Activated CD4-positive, CD25-positive, alpha-beta regulatory T cell treated with anti-CD3 and anti-CD28 coated beads, Interleukin-2, amount 50 U/mL, for 16 hours (primary cell): ENCODE data around the gene GUCY1A1.

Experiments used
- DNase-seq: peaks from one replicate; pipeline ENCODE4 v3.0.0-alpha.2; 2020; ENCODE audit warnings: low read depth, low spot score

The GUCY1A1 gene

GRCh38 chr4:155738548-155738947 is 71.9 kb downstream of the GUCY1A1 start:
- DNase-seq, result no peak

- no peak for DNase-seq
Measured at GRCh38 chr4:155741546-155741945, 74.9 kb downstream of the GUCY1A1 start.

GRCh38 chr4:155742310-155743015 is 75.8 kb downstream of the GUCY1A1 start:
- no peak for DNase-seq

- no peak for DNase-seq
Measured at GRCh38 chr4:155745984-155746383, 79.3 kb downstream of the GUCY1A1 start.

- no peak for DNase-seq
Measured at GRCh38 chr4:155748039-155748438, 81.4 kb downstream of the GUCY1A1 start.

GRCh38 chr4:155749041-155749440 is 82.4 kb downstream of the GUCY1A1 start:
- no peak for DNase-seq

GRCh38 chr4:155751569-155751968 is 84.9 kb downstream of the GUCY1A1 start:
- no peak for DNase-seq

- no peak for DNase-seq
Measured at GRCh38 chr4:155757745-155758265, 91.2 kb downstream of the GUCY1A1 start.

GRCh38 chr4:155758481-155759371 is 92.1 kb downstream of the GUCY1A1 start, which contains the start of gene GUCY1B1:
GUCY1B1 (plus strand) TSS chr4:155759021; CDS start chr4:155759141, 120 bp downstream.
- no peak for DNase-seq

GRCh38 chr4:155759372-155760252 is 93.0 kb downstream of the GUCY1A1 start:
- DNase-seq, result no peak

GRCh38 chr4:155761047-155761446 is 94.4 kb downstream of the GUCY1A1 start:
- DNase-seq, result no peak

GRCh38 chr4:155761916-155762315 is 95.3 kb downstream of the GUCY1A1 start:
- DNase-seq, result no peak

- no peak for DNase-seq
Measured at GRCh38 chr4:155762334-155762733, 95.7 kb downstream of the GUCY1A1 start.

- DNase-seq, result no peak
Measured at GRCh38 chr4:155763551-155763950, 96.9 kb downstream of the GUCY1A1 start.

GRCh38 chr4:155765149-155765548 is 98.5 kb downstream of the GUCY1A1 start:
- no peak for DNase-seq

- no peak for DNase-seq
Measured at GRCh38 chr4:155766622-155767021, 100.0 kb downstream of the GUCY1A1 start.

- no peak for DNase-seq
Measured at GRCh38 chr4:155768370-155768769, 101.7 kb downstream of the GUCY1A1 start.

- DNase-seq, result no peak
Measured at GRCh38 chr4:155769090-155769489, 102.4 kb downstream of the GUCY1A1 start.

- DNase-seq, result no peak
Measured at GRCh38 chr4:155772459-155773195, 106.0 kb downstream of the GUCY1A1 start.

GRCh38 chr4:155773196-155773800 is 106.7 kb downstream of the GUCY1A1 start:
- no peak for DNase-seq
